ENCODE data around the gene HIC1. TPM values are rescaled to one million over a fixed set of nuclear protein-coding genes. Genes with fewer than 3 reads are reported as not detected.

HIC1 gene
- total and polyA plus RNA-seq, 2 of the 4 experiments (the other 2 are of a cell fraction) = 10.4 to 23.0 TPM

GRCh38 chr17:2029911-2030778 lies 24.8 kb upstream of the HIC1 start, which contains the start of gene DPH1:
DPH1 (plus strand) TSS chr17:2030153; CDS start chr17:2030170, 17 bp downstream.
- Histone ChIP-seq H2BK20ac (ENCODE audit: low read depth, low read length) (no peak within 1 kb of the TSS), H3K4ac (ENCODE audit: low read depth, low read length) (peak within 1 kb of the TSS; percentile 66), H3K56ac (ENCODE audit: extremely low read depth, insufficient read depth, low read length) (peak within 1 kb of the TSS; percentile 26; the same call in 1 of the 2 replicates), H3K36me3 (ENCODE audit: control insufficient read depth, insufficient read depth, low read length) (peaks cover 4% of the 10 kb centered on the region; the same call in 1 of the 2 replicates), H3K9ac (ENCODE audit: low read depth, low read length) (peak within 1 kb of the TSS; percentile 70), H2BK15ac (ENCODE audit: low read depth, low read length) (no peak within 1 kb of the TSS; the same call in 2 of the 3 replicates), H2AFZ (replicated peaks; ENCODE audit: low read length, poor library complexity) (peak within 1 kb of the TSS; percentile 92), H3K9me3 (ENCODE audit: control insufficient read depth, insufficient read depth, low read length) (no peaks in the 10 kb centered on the region), H3K27me3 (ENCODE audit: control insufficient read depth, insufficient read depth, low read length) (peaks cover 15% of the 10 kb centered on the region), H3K4me3 (ENCODE audit: insufficient read depth, low read depth, low read length) (peak within 1 kb of the TSS; percentile 68), H4K8ac (ENCODE audit: low read depth in 2 of 2, low read length in 2 of 2) (peak within 1 kb of the TSS; percentile 18 to 51; a peak in 2 of 4 replicates), H3K18ac (ENCODE audit: low read depth, low read length) (no peak within 1 kb of the TSS; the same call in 1 of the 2 replicates), H3K14ac (replicated peaks; ENCODE audit: low read depth, low read length) (peak within 1 kb of the TSS; percentile 49; the same call in 1 of the 2 replicates), H2AK5ac (ENCODE audit: low read depth, low read length) (peak within 1 kb of the TSS; percentile 72), H3K4me1 (ENCODE audit: control insufficient read depth, insufficient read depth, low read length) (peaks cover 15% of the 10 kb centered on the region), H3K9me1 (ENCODE audit: insufficient read depth, low read length) (peaks cover 16% of the 10 kb centered on the region), H2BK5ac (ENCODE audit: low read depth, low read length, poor library complexity, severe bottlenecking) (peak within 1 kb of the TSS; percentile 40), H4K20me1 (ENCODE audit: insufficient read depth, low read length) (peaks cover 3% of the 10 kb centered on the region; the same call in 1 of the 2 replicates), H3K4me2 (ENCODE audit: low read depth, low read length) (peak within 1 kb of the TSS; percentile 70), H4K5ac (ENCODE audit: low read depth, low read length) (no peak within 1 kb of the TSS; the same call in 1 of the 2 replicates), H2BK120ac (ENCODE audit: low read depth, low read length) (peak within 1 kb of the TSS; percentile 13; the same call in 1 of the 2 replicates), H3K27ac (ENCODE audit: insufficient read depth, low read length) (peak within 1 kb of the TSS; percentile 57), H3K79me1 (ENCODE audit: low read depth in 1 of 2, low read length in 2 of 2) (peaks cover 17 to 44% of the 10 kb centered on the region in 2 experiments), H3K23ac (ENCODE audit: low read depth, low read length) (peak within 1 kb of the TSS; percentile 19; the same call in 1 of the 2 replicates), H2AK9ac (replicated peaks; ENCODE audit: low read depth, low read length, poor library complexity) (peak within 1 kb of the TSS; percentile 86), H4K91ac (ENCODE audit: insufficient read depth, low read depth, low read length) (peak within 1 kb of the TSS; percentile 27; the same call in 1 of the 2 replicates)
- 0% methylated on average over 31 of the region's 59 CpGs; no CpG with 5 or more reads in 1 of the 2 experiments for WGBS, 2 experiments (ENCODE audit: extremely low coverage in 2 of 2, insufficient read length in 1 of 2)
- DNase-seq (peak; percentile 91), ATAC-seq (ENCODE audit: low read depth) (peak; percentile 75)
- dilution Hi-C loops (cut with HindIII; ENCODE audit: low sequenced_read_pairs, unreplicated experiment) (no loop called here), in situ Hi-C loops (cut with MboI; ENCODE audit: low sequenced_read_pairs) (loop anchor here (5.0 to 25.0 kb wide), 2 partner anchors 118 to 318 kb away; partner anchors contain the start of genes TLCD2 and WDR81), intact Hi-C loops (cut with micrococcal nuclease) (loop anchor here (1.0 to 5.0 kb wide), 2 partner anchors 148 to 453 kb away; no protein-coding TSS in a partner anchor)
- ChIA-PET POLR2A (ENCODE audit: unreplicated experiment) (no interaction called here), CTCF (interaction anchor here (0.6 kb wide), 1 partner anchor 138 kb away, joined by 4 read pairs; no protein-coding TSS in a partner anchor)
- no TSS peak for BruUV-seq (replicated peaks)
- TF ChIP-seq BHLHE40 (IDR thresholded peaks at IDR 0.05; ENCODE audit: low read depth, low read length) (peak; percentile 41), CTCF (conservative IDR thresholded peaks at IDR 0.05; ENCODE audit: low read depth, low read length) (no peak), SMC3 (IDR thresholded peaks at IDR 0.05; ENCODE audit: low read depth, low read length) (0 out of 2 replicates have a peak, but pooled peaks have one; percentile 49), CEBPB (IDR thresholded peaks at IDR 0.05; ENCODE audit: low read depth, low read length) (no peak), MAFK (IDR thresholded peaks at IDR 0.05; ENCODE audit: low read depth, low read length) (no peak), RFX5 (IDR thresholded peaks at IDR 0.05; ENCODE audit: low read depth, low read length) (no peak), MXI1 (IDR thresholded peaks at IDR 0.05; ENCODE audit: borderline replicate concordance, low read depth, low read length) (peak; percentile 98), CHD1 (IDR thresholded peaks at IDR 0.05; ENCODE audit: low read depth, low read length) (no peak), FOS (IDR thresholded peaks at IDR 0.05; ENCODE audit: low read depth, low read length) (no peak), MAZ (IDR thresholded peaks at IDR 0.05; ENCODE audit: borderline replicate concordance, low read depth, low read length) (peak; percentile 99), POLR2A (IDR thresholded peaks at IDR 0.05; ENCODE audit: low read depth, low read length) (peak; percentile 68)
- TF ChIP-seq, protein P1, sequence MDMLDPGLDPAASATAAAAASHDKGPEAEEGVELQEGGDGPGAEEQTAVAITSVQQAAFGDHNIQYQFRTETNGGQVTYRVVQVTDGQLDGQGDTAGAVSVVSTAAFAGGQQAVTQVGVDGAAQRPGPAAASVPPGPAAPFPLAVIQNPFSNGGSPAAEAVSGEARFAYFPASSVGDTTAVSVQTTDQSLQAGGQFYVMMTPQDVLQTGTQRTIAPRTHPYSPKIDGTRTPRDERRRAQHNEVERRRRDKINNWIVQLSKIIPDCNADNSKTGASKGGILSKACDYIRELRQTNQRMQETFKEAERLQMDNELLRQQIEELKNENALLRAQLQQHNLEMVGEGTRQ (IDR thresholded peaks at IDR 0.05; ENCODE audit: low read depth, low read length) = peak; percentile 88
